ENCODE results near the gene PPIH.
A peak's percentile ranks its signal among the peaks of the same experiment; 100 is the strongest.

PPIH gene

GRCh38 chr1:42660907-42661500, 2.8 kb downstream of the PPIH start:
- Histone ChIP-seq H3K36me3 (ENCODE audit: control insufficient read depth, insufficient read depth, low read length) (peaks cover 21% of the 10 kb centered on the region), H3K27me3 (replicated peaks; ENCODE audit: control insufficient read depth, insufficient read depth, low read length, poor library complexity, severe bottlenecking) (no peaks in the 10 kb centered on the region), H3K4me1 (ENCODE audit: control insufficient read depth, insufficient read depth, low read length, poor library complexity, severe bottlenecking) (peaks cover 18% of the 10 kb centered on the region), H3K27ac (ENCODE audit: insufficient read depth, low read length, poor library complexity, severe bottlenecking) (no peak overlapping the region), H3K9me3 (ENCODE audit: control insufficient read depth, low read length) (no peaks in the 10 kb centered on the region), H3K4me3 (ENCODE audit: insufficient read depth, low read depth, low read length, poor library complexity, severe bottlenecking) (no peak overlapping the region)
- no peak for DNase-seq

GRCh38 chr1:42669936-42670335, 11.7 kb downstream of the PPIH start:
- peaks cover 54% of the 10 kb centered on the region for H3K36me3 ChIP-seq (ENCODE audit: control insufficient read depth, insufficient read depth, low read length)
- no peak overlapping the region for H3K4me3 ChIP-seq (ENCODE audit: insufficient read depth, low read depth, low read length, poor library complexity, severe bottlenecking)
- H3K4me1 ChIP-seq (ENCODE audit: control insufficient read depth, insufficient read depth, low read length, poor library complexity, severe bottlenecking), result no peaks in the 10 kb centered on the region
- no peak for DNase-seq
- H3K27me3 ChIP-seq (replicated peaks; ENCODE audit: control insufficient read depth, insufficient read depth, low read length, poor library complexity, severe bottlenecking), result no peaks in the 10 kb centered on the region
- H3K27ac ChIP-seq (ENCODE audit: insufficient read depth, low read length, poor library complexity, severe bottlenecking), result no peak overlapping the region
- no peaks in the 10 kb centered on the region for H3K9me3 ChIP-seq (ENCODE audit: control insufficient read depth, low read length)

- H3K27ac ChIP-seq (ENCODE audit: insufficient read depth, low read length, poor library complexity, severe bottlenecking), result no peak overlapping the region
- no peaks in the 10 kb centered on the region for H3K4me1 ChIP-seq (ENCODE audit: control insufficient read depth, insufficient read depth, low read length, poor library complexity, severe bottlenecking)
- peaks cover 56% of the 10 kb centered on the region for H3K36me3 ChIP-seq (ENCODE audit: control insufficient read depth, insufficient read depth, low read length)
- no peaks in the 10 kb centered on the region for H3K9me3 ChIP-seq (ENCODE audit: control insufficient read depth, low read length)
- DNase-seq, result no peak
- H3K4me3 ChIP-seq (ENCODE audit: insufficient read depth, low read depth, low read length, poor library complexity, severe bottlenecking), result no peak overlapping the region
- H3K27me3 ChIP-seq (replicated peaks; ENCODE audit: control insufficient read depth, insufficient read depth, low read length, poor library complexity, severe bottlenecking), result no peaks in the 10 kb centered on the region
Observed at GRCh38 chr1:42670425-42670824, 12.2 kb downstream of the PPIH start.

- Histone ChIP-seq H3K27ac (ENCODE audit: insufficient read depth, low read length, poor library complexity, severe bottlenecking) (no peak overlapping the region), H3K36me3 (ENCODE audit: control insufficient read depth, insufficient read depth, low read length) (peaks cover 32% of the 10 kb centered on the region), H3K9me3 (ENCODE audit: control insufficient read depth, low read length) (no peaks in the 10 kb centered on the region), H3K4me3 (ENCODE audit: insufficient read depth, low read depth, low read length, poor library complexity, severe bottlenecking) (no peak overlapping the region), H3K4me1 (ENCODE audit: control insufficient read depth, insufficient read depth, low read length, poor library complexity, severe bottlenecking) (no peaks in the 10 kb centered on the region), H3K27me3 (replicated peaks; ENCODE audit: control insufficient read depth, insufficient read depth, low read length, poor library complexity, severe bottlenecking) (no peaks in the 10 kb centered on the region)
- no peak for DNase-seq
Observed at GRCh38 chr1:42674214-42674613, 16.0 kb downstream of the PPIH start.

GRCh38 chr1:42674682-42675081, 16.5 kb downstream of the PPIH start:
- DNase-seq, result no peak
- Histone ChIP-seq H3K9me3 (ENCODE audit: control insufficient read depth, low read length) (no peaks in the 10 kb centered on the region), H3K4me1 (ENCODE audit: control insufficient read depth, insufficient read depth, low read length, poor library complexity, severe bottlenecking) (no peaks in the 10 kb centered on the region), H3K36me3 (ENCODE audit: control insufficient read depth, insufficient read depth, low read length) (peaks cover 31% of the 10 kb centered on the region), H3K4me3 (ENCODE audit: insufficient read depth, low read depth, low read length, poor library complexity, severe bottlenecking) (no peak overlapping the region), H3K27me3 (replicated peaks; ENCODE audit: control insufficient read depth, insufficient read depth, low read length, poor library complexity, severe bottlenecking) (no peaks in the 10 kb centered on the region), H3K27ac (ENCODE audit: insufficient read depth, low read length, poor library complexity, severe bottlenecking) (no peak overlapping the region)

GRCh38 chr1:42675467-42675866, 17.2 kb downstream of the PPIH start:
- Histone ChIP-seq H3K27ac (ENCODE audit: insufficient read depth, low read length, poor library complexity, severe bottlenecking) (no peak overlapping the region), H3K36me3 (ENCODE audit: control insufficient read depth, insufficient read depth, low read length) (peaks cover 24% of the 10 kb centered on the region), H3K9me3 (ENCODE audit: control insufficient read depth, low read length) (no peaks in the 10 kb centered on the region), H3K4me1 (ENCODE audit: control insufficient read depth, insufficient read depth, low read length, poor library complexity, severe bottlenecking) (no peaks in the 10 kb centered on the region), H3K4me3 (ENCODE audit: insufficient read depth, low read depth, low read length, poor library complexity, severe bottlenecking) (no peak overlapping the region), H3K27me3 (replicated peaks; ENCODE audit: control insufficient read depth, insufficient read depth, low read length, poor library complexity, severe bottlenecking) (no peaks in the 10 kb centered on the region)
- no peak for DNase-seq

GRCh38 chr1:42676534-42677087, 18.4 kb downstream of the PPIH start:
- H3K36me3 ChIP-seq (ENCODE audit: control insufficient read depth, insufficient read depth, low read length), result peaks cover 23% of the 10 kb centered on the region
- no peak for DNase-seq
- H3K4me3 ChIP-seq (ENCODE audit: insufficient read depth, low read depth, low read length, poor library complexity, severe bottlenecking), result no peak overlapping the region
- no peaks in the 10 kb centered on the region for H3K9me3 ChIP-seq (ENCODE audit: control insufficient read depth, low read length)
- no peak overlapping the region for H3K27ac ChIP-seq (ENCODE audit: insufficient read depth, low read length, poor library complexity, severe bottlenecking)
- H3K27me3 ChIP-seq (replicated peaks; ENCODE audit: control insufficient read depth, insufficient read depth, low read length, poor library complexity, severe bottlenecking), result no peaks in the 10 kb centered on the region
- H3K4me1 ChIP-seq (ENCODE audit: control insufficient read depth, insufficient read depth, low read length, poor library complexity, severe bottlenecking), result peaks cover 2% of the 10 kb centered on the region

- no peak for DNase-seq
- Histone ChIP-seq H3K9me3 (ENCODE audit: control insufficient read depth, low read length) (no peaks in the 10 kb centered on the region), H3K27ac (ENCODE audit: insufficient read depth, low read length, poor library complexity, severe bottlenecking) (no peak overlapping the region), H3K36me3 (ENCODE audit: control insufficient read depth, insufficient read depth, low read length) (peaks cover 13% of the 10 kb centered on the region), H3K4me3 (ENCODE audit: insufficient read depth, low read depth, low read length, poor library complexity, severe bottlenecking) (no peak overlapping the region), H3K27me3 (replicated peaks; ENCODE audit: control insufficient read depth, insufficient read depth, low read length, poor library complexity, severe bottlenecking) (no peaks in the 10 kb centered on the region), H3K4me1 (ENCODE audit: control insufficient read depth, insufficient read depth, low read length, poor library complexity, severe bottlenecking) (peaks cover 8% of the 10 kb centered on the region)
Observed at GRCh38 chr1:42679364-42679983, 21.3 kb downstream of the PPIH start.

- DNase-seq, result no peak
- no peaks in the 10 kb centered on the region for H3K27me3 ChIP-seq (replicated peaks; ENCODE audit: control insufficient read depth, insufficient read depth, low read length, poor library complexity, severe bottlenecking)
- H3K4me1 ChIP-seq (ENCODE audit: control insufficient read depth, insufficient read depth, low read length, poor library complexity, severe bottlenecking), result peaks cover 14% of the 10 kb centered on the region
- H3K27ac ChIP-seq (ENCODE audit: insufficient read depth, low read length, poor library complexity, severe bottlenecking), result no peak overlapping the region
- H3K4me3 ChIP-seq (ENCODE audit: insufficient read depth, low read depth, low read length, poor library complexity, severe bottlenecking), result no peak overlapping the region
- peaks cover 10% of the 10 kb centered on the region for H3K36me3 ChIP-seq (ENCODE audit: control insufficient read depth, insufficient read depth, low read length)
- no peaks in the 10 kb centered on the region for H3K9me3 ChIP-seq (ENCODE audit: control insufficient read depth, low read length)
Observed at GRCh38 chr1:42680055-42680454, 21.8 kb downstream of the PPIH start.

GRCh38 chr1:42680921-42681683, 22.9 kb downstream of the PPIH start:
- Histone ChIP-seq H3K27ac (ENCODE audit: insufficient read depth, low read length, poor library complexity, severe bottlenecking) (peak overlapping the region; percentile 87), H3K27me3 (replicated peaks; ENCODE audit: control insufficient read depth, insufficient read depth, low read length, poor library complexity, severe bottlenecking) (no peaks in the 10 kb centered on the region), H3K36me3 (ENCODE audit: control insufficient read depth, insufficient read depth, low read length) (no peaks in the 10 kb centered on the region), H3K4me3 (ENCODE audit: insufficient read depth, low read depth, low read length, poor library complexity, severe bottlenecking) (peak overlapping the region; percentile 78), H3K9me3 (ENCODE audit: control insufficient read depth, low read length) (no peaks in the 10 kb centered on the region), H3K4me1 (ENCODE audit: control insufficient read depth, insufficient read depth, low read length, poor library complexity, severe bottlenecking) (peaks cover 23% of the 10 kb centered on the region)
- no peak for DNase-seq

Measured in effector memory CD4-positive, alpha-beta T cell (primary cell).